ENCODE results near the gene GNPDA1. TPM values are rescaled to one million over a fixed set of nuclear protein-coding genes. Genes with fewer than 3 reads are reported as not detected.

Gene GNPDA1
- total and polyA plus RNA-seq, 4 donors: 8.0 to 15.0 (median 10.5) TPM

DNA sequence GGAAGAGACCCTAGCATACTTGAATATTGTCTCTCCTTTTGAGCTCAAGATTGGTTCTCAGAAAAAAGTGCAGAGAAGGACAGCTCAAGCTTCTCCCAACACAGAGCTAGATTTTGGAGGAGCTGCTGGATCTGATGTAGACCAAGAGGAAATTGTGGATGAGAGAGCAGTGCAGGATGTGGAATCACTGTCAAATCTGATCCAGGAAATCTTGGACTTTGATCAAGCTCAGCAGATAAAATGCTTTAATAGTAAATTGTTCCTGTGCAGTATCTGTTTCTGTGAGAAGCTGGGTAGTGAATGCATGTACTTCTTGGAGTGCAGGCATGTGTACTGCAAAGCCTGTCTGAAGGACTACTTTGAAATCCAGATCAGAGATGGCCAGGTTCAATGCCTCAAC is 34.4 kb downstream of the GNPDA1 start:
- Histone ChIP-seq H3K27ac (ENCODE audit: low read depth in 1 of 2, low read length in 2 of 2) (no peak overlapping the region), H3K27me3 (ENCODE audit: control insufficient read depth in 4 of 4, insufficient read depth in 4 of 4, low read length in 3 of 4) (no peaks in the 10 kb centered on the region), H3K9ac (ENCODE audit: low read depth in 1 of 2, low read length in 2 of 2) (no peak overlapping the region), H3K36me3 (ENCODE audit: control insufficient read depth in 4 of 4, insufficient read depth in 3 of 4, low read depth in 1 of 4, low read length in 3 of 4) (peaks cover 14 to 55% (median 34%) of the 10 kb centered on the region in 4 donors), H3K9me3 (ENCODE audit: control insufficient read depth in 4 of 4, low read length in 3 of 4) (no peaks in the 10 kb centered on the region), H3K4me1 (ENCODE audit: control insufficient read depth in 4 of 4, insufficient read depth in 4 of 4, low read length in 3 of 4) (peaks cover 7 to 23% (median 20%) of the 10 kb centered on the region in 4 donors), H3K4me3 (ENCODE audit: low read depth in 1 of 3, low read length in 3 of 3) (no peak overlapping the region)
- no peak for DNase-seq (ENCODE audit: low spot score)
- TF ChIP-seq FOXA2 (IDR thresholded peaks at IDR 0.05) (no peak), HNF4A (conservative IDR thresholded peaks at IDR 0.05) (peak; percentile 64 to 76), EGR1 (IDR thresholded peaks at IDR 0.05; ENCODE audit: low read depth in 2 of 2) (no peak), HNF4G (IDR thresholded peaks at IDR 0.05) (peak; percentile 51), JUND (IDR thresholded peaks at IDR 0.05) (no peak), RXRA (IDR thresholded peaks at IDR 0.05) (no peak), YY1 (IDR thresholded peaks at IDR 0.05) (no peak), GABPA (IDR thresholded peaks at IDR 0.05 in 1 of 2, conservative IDR thresholded peaks at IDR 0.05 in 1 of 2) (no peak)
- TF ChIP-seq, protein P1, sequence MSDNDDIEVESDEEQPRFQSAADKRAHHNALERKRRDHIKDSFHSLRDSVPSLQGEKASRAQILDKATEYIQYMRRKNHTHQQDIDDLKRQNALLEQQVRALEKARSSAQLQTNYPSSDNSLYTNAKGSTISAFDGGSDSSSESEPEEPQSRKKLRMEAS (IDR thresholded peaks at IDR 0.05): no peak
- TF ChIP-seq, protein P2, sequence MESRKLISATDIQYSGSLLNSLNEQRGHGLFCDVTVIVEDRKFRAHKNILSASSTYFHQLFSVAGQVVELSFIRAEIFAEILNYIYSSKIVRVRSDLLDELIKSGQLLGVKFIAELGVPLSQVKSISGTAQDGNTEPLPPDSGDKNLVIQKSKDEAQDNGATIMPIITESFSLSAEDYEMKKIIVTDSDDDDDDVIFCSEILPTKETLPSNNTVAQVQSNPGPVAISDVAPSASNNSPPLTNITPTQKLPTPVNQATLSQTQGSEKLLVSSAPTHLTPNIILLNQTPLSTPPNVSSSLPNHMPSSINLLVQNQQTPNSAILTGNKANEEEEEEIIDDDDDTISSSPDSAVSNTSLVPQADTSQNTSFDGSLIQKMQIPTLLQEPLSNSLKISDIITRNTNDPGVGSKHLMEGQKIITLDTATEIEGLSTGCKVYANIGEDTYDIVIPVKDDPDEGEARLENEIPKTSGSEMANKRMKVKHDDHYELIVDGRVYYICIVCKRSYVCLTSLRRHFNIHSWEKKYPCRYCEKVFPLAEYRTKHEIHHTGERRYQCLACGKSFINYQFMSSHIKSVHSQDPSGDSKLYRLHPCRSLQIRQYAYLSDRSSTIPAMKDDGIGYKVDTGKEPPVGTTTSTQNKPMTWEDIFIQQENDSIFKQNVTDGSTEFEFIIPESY (IDR thresholded peaks at IDR 0.05): no peak
- TF ChIP-seq, protein P3, sequence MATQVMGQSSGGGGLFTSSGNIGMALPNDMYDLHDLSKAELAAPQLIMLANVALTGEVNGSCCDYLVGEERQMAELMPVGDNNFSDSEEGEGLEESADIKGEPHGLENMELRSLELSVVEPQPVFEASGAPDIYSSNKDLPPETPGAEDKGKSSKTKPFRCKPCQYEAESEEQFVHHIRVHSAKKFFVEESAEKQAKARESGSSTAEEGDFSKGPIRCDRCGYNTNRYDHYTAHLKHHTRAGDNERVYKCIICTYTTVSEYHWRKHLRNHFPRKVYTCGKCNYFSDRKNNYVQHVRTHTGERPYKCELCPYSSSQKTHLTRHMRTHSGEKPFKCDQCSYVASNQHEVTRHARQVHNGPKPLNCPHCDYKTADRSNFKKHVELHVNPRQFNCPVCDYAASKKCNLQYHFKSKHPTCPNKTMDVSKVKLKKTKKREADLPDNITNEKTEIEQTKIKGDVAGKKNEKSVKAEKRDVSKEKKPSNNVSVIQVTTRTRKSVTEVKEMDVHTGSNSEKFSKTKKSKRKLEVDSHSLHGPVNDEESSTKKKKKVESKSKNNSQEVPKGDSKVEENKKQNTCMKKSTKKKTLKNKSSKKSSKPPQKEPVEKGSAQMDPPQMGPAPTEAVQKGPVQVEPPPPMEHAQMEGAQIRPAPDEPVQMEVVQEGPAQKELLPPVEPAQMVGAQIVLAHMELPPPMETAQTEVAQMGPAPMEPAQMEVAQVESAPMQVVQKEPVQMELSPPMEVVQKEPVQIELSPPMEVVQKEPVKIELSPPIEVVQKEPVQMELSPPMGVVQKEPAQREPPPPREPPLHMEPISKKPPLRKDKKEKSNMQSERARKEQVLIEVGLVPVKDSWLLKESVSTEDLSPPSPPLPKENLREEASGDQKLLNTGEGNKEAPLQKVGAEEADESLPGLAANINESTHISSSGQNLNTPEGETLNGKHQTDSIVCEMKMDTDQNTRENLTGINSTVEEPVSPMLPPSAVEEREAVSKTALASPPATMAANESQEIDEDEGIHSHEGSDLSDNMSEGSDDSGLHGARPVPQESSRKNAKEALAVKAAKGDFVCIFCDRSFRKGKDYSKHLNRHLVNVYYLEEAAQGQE (IDR thresholded peaks at IDR 0.05): no peak
- TF ChIP-seq, protein P4, sequence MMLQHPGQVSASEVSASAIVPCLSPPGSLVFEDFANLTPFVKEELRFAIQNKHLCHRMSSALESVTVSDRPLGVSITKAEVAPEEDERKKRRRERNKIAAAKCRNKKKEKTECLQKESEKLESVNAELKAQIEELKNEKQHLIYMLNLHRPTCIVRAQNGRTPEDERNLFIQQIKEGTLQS (IDR thresholded peaks at IDR 0.05): no peak

DNA sequence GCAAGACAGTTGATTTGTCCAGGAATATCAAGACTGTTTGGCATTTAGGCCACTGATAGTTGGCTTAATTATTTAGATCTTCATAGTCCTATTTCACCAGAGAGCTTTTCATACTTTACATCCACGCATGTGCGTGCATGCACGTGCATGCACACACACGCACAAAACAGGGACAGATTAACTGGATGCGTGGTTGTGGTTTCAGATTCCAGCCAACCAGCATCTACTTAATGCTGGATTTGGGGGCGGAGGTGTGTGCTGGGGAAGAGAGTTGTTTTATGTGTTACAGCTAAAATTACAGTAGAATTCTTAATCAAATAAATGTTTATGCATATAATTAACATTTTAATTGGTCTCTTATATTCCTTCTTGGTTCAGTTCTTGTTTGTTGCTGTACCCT is 36.7 kb downstream of the GNPDA1 start:
- H3K27ac ChIP-seq (ENCODE audit: low read depth in 1 of 2, low read length in 2 of 2): no peak overlapping the region
- H3K4me1 ChIP-seq (ENCODE audit: control insufficient read depth in 4 of 4, insufficient read depth in 4 of 4, low read length in 3 of 4): peaks cover 7 to 16% (median 10%) of the 10 kb centered on the region in 4 donors
- peaks cover 12 to 50% (median 32%) of the 10 kb centered on the region in 4 donors for H3K36me3 ChIP-seq (ENCODE audit: control insufficient read depth in 4 of 4, insufficient read depth in 3 of 4, low read depth in 1 of 4, low read length in 3 of 4)
- DNase-seq (ENCODE audit: low spot score): no peak
- H3K9me3 ChIP-seq (ENCODE audit: control insufficient read depth in 4 of 4, low read length in 3 of 4): no peaks in the 10 kb centered on the region
- WGBS: 94% methylated on average over 6 of the region's 6 CpGs
- H3K9ac ChIP-seq (ENCODE audit: low read depth in 1 of 2, low read length in 2 of 2): no peak overlapping the region
- TF ChIP-seq, protein P4 (IDR thresholded peaks at IDR 0.05): no peak
- no peak for TF ChIP-seq FOXA1 (IDR thresholded peaks at IDR 0.05)
- H3K4me3 ChIP-seq (ENCODE audit: low read depth in 1 of 3, low read length in 3 of 3): no peak overlapping the region
- no peaks in the 10 kb centered on the region for H3K27me3 ChIP-seq (ENCODE audit: control insufficient read depth in 4 of 4, insufficient read depth in 4 of 4, low read length in 3 of 4)
